PC-9 (cell line): ENCODE results near the gene OCA2. TPM values are rescaled to one million over a fixed set of nuclear protein-coding genes. Genes with fewer than 3 reads are reported as not detected.

Experiments
- BruUV-seq: library from RNA; stranded (reverse); fragments of 400-500 nt; replicated peaks from 2 replicates; lab custom pipeline; 2021; lab: Mats Ljungman, UMichigan
- CTCF ChIA-PET: fragments of 300-600 bp; sonication (Branson Sonifier 250); formaldehyde crosslinking; loops from one replicate; lab custom pipeline; 2022; ENCODE audit warnings: antibody characterized with exemption; lab: Charles Lee
- POLR2A ChIA-PET: fragments of 300-600 bp; sonication (Branson Sonifier 250); formaldehyde crosslinking; loops from one replicate; lab custom pipeline; 2022; ENCODE audit warnings: antibody characterized with exemption; ENCODE audit not compliant: unreplicated experiment; lab: Charles Lee
- DNase-seq, 2 experiments: peaks; one replicate each; pipeline versions ENCODE4 v3.0.0 to v3.0.0-alpha.2; 2015 to 2022; ENCODE audit warnings: mixed read lengths in 1 of 2
- H2AFZ ChIP-seq: fragments of 200-600 bp; sonication (generic); 2 replicates; pipeline ENCODE4 v1.8.1; 2017; ENCODE audit warnings: antibody characterized with exemption
- H3F3A ChIP-seq: fragments of 200-600 bp; sonication (generic); 2 replicates; pipeline ENCODE4 v1.8.1; 2017; ENCODE audit warnings: antibody characterized with exemption, mild to moderate bottlenecking, low read depth; ENCODE audit not compliant: insufficient read depth
- H3K27ac ChIP-seq: fragments of 200-600 bp; sonication (generic); 2 replicates; pipeline ENCODE4 v1.6.1; 2016; ENCODE audit warnings: mixed run types
- H3K27me3 ChIP-seq: fragments of 200-600 bp; sonication (generic); 2 replicates; pipeline ENCODE4 v1.6.1; 2016; ENCODE audit warnings: low read depth, mixed run types; ENCODE audit not compliant: insufficient read depth
- H3K36me3 ChIP-seq: fragments of 200-600 bp; sonication (generic); 2 replicates; pipeline ENCODE4 v1.6.1; 2016; ENCODE audit warnings: low read depth, mixed run types
- H3K4me1 ChIP-seq: fragments of 200-600 bp; sonication (generic); replicated peaks from 2 replicates; pipeline ENCODE4 v1.6.1; 2016; ENCODE audit warnings: mixed run types; ENCODE audit not compliant: insufficient read depth
- H3K4me2 ChIP-seq: fragments of 200-600 bp; sonication (generic); 2 replicates; pipeline ENCODE4 v1.6.1; 2017; ENCODE audit warnings: mixed run types
- H3K4me3 ChIP-seq: fragments of 200-600 bp; sonication (generic); 2 replicates; pipeline ENCODE4 v1.6.1; 2016; ENCODE audit warnings: mixed run types
- H3K79me2 ChIP-seq: fragments of 200-600 bp; sonication (generic); 2 replicates; pipeline ENCODE4 v1.6.1; 2017; ENCODE audit warnings: low read depth, mixed run types
- H3K9me2 ChIP-seq: fragments of 200-600 bp; sonication (generic); 2 replicates; pipeline ENCODE4 v1.8.1; 2017; ENCODE audit warnings: mild to moderate bottlenecking; ENCODE audit not compliant: insufficient read depth
- H3K9me3 ChIP-seq: fragments of 200-600 bp; sonication (generic); 2 replicates; pipeline ENCODE4 v1.8.1; 2016; ENCODE audit warnings: low read depth; ENCODE audit not compliant: insufficient read depth
- H4K20me1 ChIP-seq: fragments of 200-600 bp; sonication (generic); 2 replicates; pipeline ENCODE4 v1.8.1; 2017; ENCODE audit not compliant: insufficient read depth
- CTCF ChIP-seq: fragments of 200-600 bp; sonication (generic); conservative IDR thresholded peaks from 2 replicates; pipeline ENCODE4 v1.6.1; 2017; ENCODE audit warnings: mixed run types, antibody characterized with exemption, mild to moderate bottlenecking, moderate library complexity
- EZH2 ChIP-seq: fragments of 200-600 bp; sonication (generic); IDR thresholded peaks from 2 replicates; pipeline ENCODE4 v1.8.0; 2017; ENCODE audit warnings: antibody characterized with exemption, low read depth
- intact Hi-C: fragments of 100-400 bp; cut with micrococcal nuclease; formaldehyde crosslinking; loops from one replicate; pipeline ENCODE4 v1.10.0; 2022; ENCODE audit not compliant: unreplicated experiment
- total RNA-seq: library from RNA; stranded (reverse); gene quantifications from 2 replicates; pipeline ENCODE4 v1.2.3, GENCODE V29; 2021

Gene OCA2
- total RNA-seq, 1 experiment from 2014 or later = not detected

DNA sequence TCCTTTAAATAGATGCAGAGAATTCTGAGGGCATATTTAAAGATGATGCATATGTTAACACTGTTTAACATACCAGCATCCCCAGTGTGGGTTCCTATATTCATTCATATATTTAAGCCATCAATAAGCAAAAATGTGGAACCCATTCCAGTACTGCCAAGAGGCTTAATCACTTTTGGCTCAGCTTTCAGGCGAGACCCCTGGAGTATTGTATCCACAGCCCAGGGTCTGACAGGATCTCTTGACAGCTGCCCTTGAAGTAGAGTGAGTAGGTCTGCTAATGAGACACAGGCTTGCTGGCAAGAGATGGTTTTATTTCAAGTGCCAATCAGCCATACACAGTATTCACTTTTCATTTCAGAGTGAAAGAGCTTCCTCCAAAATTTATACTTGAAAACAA lies 367.3 kb downstream of the OCA2 start:
- no TSS peak for BruUV-seq
- intact Hi-C loops = no loop called here
- Histone ChIP-seq H4K20me1 (no peaks in the 10 kb centered on the region), H3F3A (no peaks in the 10 kb centered on the region), H3K36me3 (no peaks in the 10 kb centered on the region), H3K4me3 (no peak overlapping the region), H3K9me2 (no peaks in the 10 kb centered on the region), H3K79me2 (no peaks in the 10 kb centered on the region), H3K4me2 (no peak overlapping the region), H3K27me3 (no peaks in the 10 kb centered on the region; the same call in 1 of the 2 replicates), H3K4me1 (no peaks in the 10 kb centered on the region), H3K9me3 (no peaks in the 10 kb centered on the region), H2AFZ (no peak overlapping the region), H3K27ac (no peak overlapping the region)
- ChIA-PET CTCF (no interaction called here), POLR2A (no interaction called here)
- no peak for TF ChIP-seq CTCF
- TF ChIP-seq EZH2 = no peak
- DNase-seq = no peak

DNA sequence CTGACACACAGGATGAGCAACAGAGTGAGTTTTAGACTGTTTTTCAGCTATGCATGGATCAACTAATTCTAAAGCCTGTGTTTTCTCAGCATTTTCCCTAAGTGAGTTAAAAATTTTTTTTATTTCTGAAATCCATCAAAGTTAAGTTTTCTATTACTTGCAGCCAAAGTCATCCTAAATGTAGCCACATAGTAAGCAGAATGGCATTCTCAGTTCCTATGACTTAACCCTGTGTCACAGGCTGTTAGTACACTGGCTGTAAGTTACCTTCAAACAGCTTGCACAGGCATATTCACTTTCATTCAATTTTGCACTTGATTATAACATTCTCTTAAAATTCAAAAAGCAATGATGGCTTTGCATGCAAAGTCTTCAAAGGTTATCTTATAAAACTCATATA lies 368.2 kb downstream of the OCA2 start:
- Histone ChIP-seq H4K20me1 (no peaks in the 10 kb centered on the region), H3K4me1 (no peaks in the 10 kb centered on the region), H3K27me3 (no peaks in the 10 kb centered on the region; the same call in 1 of the 2 replicates), H3K36me3 (no peaks in the 10 kb centered on the region), H3K79me2 (no peaks in the 10 kb centered on the region), H2AFZ (no peak overlapping the region), H3K9me3 (no peaks in the 10 kb centered on the region), H3K4me3 (no peak overlapping the region), H3F3A (no peaks in the 10 kb centered on the region), H3K9me2 (no peaks in the 10 kb centered on the region), H3K4me2 (no peak overlapping the region), H3K27ac (no peak overlapping the region)
- TF ChIP-seq EZH2 = no peak
- TF ChIP-seq CTCF = no peak
- DNase-seq = no peak
- ChIA-PET CTCF (no interaction called here), POLR2A (no interaction called here)
- no TSS peak for BruUV-seq
- intact Hi-C loops = no loop called here

- Histone ChIP-seq H3K27ac (no peak overlapping the region), H4K20me1 (no peaks in the 10 kb centered on the region), H3K36me3 (no peaks in the 10 kb centered on the region), H3K4me3 (no peak overlapping the region), H3K27me3 (peaks cover 4% of the 10 kb centered on the region; the same call in 1 of the 2 replicates), H3K79me2 (no peaks in the 10 kb centered on the region), H3K9me2 (no peaks in the 10 kb centered on the region), H3K4me2 (no peak overlapping the region), H2AFZ (no peak overlapping the region), H3K9me3 (no peaks in the 10 kb centered on the region), H3K4me1 (no peaks in the 10 kb centered on the region), H3F3A (no peaks in the 10 kb centered on the region)
- intact Hi-C loops = no loop called here
- CTCF ChIA-PET = no interaction called here
- no TSS peak for BruUV-seq
- no peak for DNase-seq
- no peak for TF ChIP-seq CTCF
- no peak for TF ChIP-seq EZH2
- POLR2A ChIA-PET = no interaction called here
These were observed 373.4 kb downstream of the OCA2 start for GRCh38 chr15:27725731-27726130.
